Activated CD4-positive, alpha-beta T cell treated with anti-CD3 and anti-CD28 coated beads, Interleukin-2, amount 50 U/mL, for 24 hours (primary cell): ENCODE results near the gene SCN1A.
"Not testable (repeated sequence)": the region's sequence is repeated elsewhere in the genome, so short reads cannot be mapped to it uniquely, and the experiment has no call there.

ENCODE experiments used
- DNase-seq, 2 donors: peaks; one replicate each; pipeline ENCODE4 v3.0.0-alpha.2; 2020; ENCODE audit warnings: low read depth in 1 of 2, low spot score in 1 of 2

Gene SCN1A

DNA sequence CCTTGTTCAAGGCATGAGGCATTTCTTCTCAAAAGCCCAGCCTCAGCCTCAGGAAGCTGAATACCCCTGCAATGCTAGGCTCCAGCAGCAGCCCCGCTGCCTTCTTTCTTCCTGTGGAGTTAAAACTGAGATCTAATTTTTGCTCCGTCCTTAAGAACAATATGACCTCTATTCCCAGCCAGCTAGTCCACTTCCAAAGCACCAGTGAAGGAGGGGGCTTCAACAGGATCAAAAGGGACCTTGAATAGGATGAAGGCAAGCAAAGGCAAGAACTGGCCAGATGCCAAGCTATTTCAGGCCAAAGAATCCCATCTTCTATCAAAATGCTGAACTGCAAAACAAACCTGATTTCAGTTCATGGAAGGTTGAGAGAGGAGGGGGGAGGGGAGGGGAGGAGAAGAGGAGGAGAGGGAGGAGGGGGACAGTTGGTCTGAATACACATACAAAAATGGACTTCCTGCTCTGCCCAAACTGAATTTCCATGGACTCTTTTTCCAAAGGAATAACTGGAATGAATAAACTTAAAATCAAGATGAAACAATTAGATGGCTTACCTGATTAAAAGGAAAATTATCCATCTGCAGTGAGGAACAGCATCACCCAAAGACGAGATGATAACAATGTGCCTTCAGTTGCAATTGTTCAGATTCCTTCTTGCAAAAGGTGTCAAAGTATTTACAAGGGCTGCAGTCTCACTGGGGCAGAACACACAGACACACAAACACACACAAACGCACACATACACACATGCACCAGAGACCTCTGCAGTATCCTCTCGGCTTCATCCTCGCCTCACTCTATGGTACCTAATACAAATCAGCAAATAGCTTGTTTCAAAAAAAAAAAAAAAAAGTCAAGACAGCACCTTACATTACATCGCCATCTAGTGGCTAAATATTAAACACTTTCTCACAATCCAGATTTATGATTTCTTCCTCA, at the start of gene SCN1A:
TSS of gene SCN1A (minus strand) at position 804 of the 939 bp plus-strand sequence. CDS start 54,399 bp downstream, outside the sequence.
- DNase-seq = no peak

DNA sequence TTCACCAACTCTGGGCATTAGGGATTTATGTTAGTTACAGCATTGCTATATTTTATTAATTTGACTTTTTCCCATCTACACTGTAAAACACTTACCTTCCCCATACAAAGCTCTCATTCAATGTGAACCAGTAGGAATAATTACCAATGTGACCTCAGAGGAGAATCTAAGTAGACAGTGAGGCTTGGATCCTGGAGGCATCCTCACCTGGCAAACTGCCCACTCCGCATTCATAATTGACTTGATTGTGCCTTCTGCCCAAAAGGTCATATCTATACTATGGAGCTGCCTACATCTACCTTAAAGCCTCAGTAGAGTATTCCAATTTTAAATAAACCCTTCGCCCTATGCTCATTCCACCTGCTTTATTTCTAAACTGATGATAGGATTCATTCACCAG, 45.4 kb upstream of the SCN1A start:
- no peak for DNase-seq

DNA sequence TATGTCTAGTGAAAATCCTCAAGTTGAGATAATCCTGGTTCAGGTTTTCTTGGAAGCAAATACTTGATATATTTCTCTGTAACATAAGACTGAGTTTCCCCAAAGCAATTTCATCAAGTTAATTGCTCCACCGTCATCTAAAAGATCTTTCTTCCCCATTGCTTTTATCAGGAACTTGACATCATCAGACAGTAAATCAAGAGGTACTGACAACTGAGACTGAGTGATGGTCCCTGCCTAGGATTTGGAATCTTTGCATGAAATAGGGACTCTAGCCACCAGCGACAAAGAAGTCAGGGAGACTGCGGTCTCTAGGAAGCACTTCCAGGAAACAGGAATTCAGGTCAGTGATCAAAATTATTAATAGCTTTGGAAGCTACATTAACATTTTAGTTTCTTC, 43.4 kb upstream of the SCN1A start:
- no peak for DNase-seq

DNA sequence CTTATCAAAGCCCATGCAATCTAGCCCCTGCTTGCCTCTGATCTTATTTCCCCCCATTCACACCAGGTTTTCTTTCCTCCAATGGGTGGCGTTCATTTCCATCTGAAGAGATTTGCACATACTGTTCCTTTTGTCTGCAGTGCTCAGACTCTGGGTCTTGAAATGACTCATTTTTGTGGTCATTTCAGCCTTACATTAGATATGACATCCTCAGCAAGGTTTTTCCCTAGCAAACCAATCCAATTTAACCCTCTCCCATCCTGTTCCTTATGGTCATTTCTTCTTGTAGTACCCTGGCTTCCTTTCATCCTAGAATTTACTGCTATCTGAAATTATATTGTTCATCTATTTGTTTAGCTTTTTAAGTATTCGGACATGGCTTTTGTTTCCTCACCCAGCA, 42.5 kb upstream of the SCN1A start:
- no peak for DNase-seq

DNA sequence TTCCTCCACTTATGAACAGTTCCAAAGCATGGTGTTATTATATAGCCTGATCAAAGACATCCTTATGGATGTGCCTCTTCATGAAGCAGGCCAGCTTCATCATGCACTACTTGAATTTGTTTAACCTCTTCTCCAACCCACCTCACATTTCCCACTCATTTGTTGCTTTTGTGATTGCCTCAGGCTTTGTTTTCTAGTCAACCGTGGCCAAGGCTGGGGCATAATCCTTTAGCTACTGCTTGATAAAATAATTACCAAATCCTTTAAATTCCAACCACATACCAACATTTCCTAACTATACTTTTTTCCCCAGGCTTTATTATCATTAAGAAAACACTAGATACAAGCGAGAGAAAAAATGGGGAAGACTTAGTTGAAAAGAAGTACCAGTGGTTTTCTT, 39.6 kb upstream of the SCN1A start:
- no peak for DNase-seq

DNA sequence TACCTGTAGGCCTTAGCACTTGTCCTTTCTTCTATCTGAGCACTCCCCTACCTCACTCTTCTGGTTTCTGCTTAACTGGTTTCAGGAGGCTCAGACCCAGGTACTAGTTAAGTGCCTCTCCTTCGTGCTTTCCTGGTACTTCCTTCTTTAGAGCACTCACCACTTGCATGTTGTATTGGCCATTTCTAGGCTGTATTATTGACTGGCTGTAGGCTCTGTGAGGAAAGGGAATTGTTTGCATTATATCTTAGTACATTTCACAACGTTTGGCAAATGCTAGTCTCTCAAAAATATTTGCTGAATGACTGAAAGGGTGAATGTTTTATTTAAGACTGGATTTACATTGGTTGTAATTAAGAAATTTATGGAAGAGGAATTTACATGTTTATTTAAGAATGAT, 36.0 kb upstream of the SCN1A start:
- DNase-seq = no peak

DNA sequence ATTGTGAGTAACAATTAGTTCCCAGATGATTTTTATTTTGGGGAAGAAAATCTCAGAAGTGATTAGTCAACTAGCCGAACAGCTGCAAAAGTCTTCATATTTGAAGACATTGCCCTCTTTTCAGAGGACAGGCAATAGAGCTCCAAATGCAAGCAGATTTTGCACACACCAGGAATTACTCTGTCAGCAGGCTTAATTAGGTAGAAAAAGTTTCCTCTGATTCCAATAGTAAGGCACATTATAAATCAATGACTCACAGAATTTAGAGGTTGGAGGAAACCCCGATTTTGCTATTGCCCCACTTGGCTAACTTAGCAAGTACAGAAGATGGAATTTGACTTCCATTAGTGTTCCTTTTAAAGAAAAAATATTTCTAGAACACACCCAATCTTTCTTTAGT, 30.7 kb upstream of the SCN1A start:
- no peak for DNase-seq

DNA sequence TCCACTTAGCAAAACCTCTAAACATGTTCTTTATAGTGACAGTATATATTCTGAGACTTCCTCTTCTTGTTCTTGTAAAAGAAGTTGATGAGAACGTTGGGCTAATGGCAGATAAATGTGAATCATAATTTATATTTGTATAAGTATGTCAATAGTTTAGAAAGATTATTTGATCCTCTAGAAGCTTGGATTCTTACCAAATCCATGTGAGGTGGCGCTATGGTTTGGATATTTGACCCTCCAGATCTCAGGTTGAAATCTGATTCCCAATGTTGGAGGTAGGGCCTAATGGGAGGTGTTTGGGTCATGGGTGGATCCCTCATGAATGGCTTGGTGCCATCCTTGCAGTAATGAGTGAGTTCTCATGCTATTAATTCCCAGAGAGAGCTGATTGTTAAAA, 29.8 kb upstream of the SCN1A start:
- no peak for DNase-seq

DNA sequence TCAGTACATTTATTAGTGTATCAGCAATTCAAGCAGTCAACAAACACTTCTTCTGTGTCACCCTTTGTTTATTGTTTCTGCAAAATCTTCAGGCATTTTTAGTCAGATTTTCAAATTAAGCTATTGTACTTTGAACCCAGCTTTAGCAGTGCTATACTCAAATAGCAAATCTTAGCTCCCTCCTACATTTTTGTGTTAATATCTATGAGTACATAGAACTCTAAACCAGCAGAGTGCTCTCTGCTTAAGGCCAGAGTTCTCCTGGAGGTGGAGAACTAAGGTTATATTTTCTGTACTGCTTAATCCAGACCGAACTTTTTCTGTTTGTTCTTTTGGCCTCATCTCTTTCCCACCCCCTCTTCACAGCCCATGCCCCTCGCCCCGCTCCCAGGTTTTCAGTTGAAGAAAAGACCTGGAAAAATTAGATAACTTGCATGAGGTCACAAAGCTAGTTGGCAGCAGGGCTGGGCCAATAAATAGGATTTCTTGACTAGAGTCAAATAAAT, 29.2 kb upstream of the SCN1A start:
- no peak for DNase-seq

DNA sequence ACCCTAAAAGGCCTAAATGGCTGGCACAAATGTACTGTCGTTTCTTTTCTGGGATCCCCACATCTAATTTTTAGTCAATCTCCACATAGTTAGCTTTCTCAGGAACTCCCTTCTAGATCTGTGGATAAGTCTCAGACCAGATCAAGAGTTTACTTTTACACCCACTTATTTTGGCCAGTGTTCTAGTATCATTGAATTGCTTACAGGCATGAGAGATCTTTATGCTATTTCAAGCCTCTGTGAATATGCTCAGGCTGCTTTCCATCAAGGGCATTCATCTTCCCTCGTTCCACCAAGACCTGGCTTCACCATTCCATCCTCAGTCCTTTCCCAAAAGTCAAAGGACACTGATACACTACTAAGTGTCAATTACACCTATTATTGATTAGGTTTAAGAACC, 27.8 kb upstream of the SCN1A start:
- no peak for DNase-seq

DNA sequence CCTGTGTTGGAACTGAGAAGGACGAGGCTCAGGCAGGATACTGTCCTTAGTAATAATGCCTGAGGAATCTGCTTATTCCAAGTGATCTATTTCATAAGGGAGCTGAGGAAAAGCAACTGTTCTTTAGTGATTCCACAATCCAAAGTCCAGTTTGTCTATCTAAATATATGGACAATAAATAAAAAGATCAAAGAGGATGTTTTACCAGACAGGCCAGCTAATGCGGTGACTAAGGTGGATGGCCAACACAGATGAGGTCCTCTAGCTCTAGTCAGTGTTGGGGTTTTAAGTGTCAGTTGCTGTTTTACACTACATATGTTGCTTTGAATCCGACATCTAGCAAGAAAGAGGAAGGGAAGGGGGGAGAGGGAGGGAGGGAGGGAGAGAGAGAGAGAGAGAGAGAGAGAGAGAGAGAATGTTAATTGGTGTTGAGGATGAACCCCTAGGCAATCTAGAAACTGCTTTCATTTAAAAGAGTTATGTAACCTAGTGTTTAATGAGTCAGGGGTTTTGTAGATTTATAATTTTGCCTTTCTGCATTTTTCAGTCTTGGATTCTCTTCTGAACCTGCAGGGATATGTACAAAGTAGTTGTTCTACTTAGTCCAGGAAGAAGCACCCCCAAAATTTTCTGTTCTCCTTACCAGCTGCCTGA, 27.0 kb upstream of the SCN1A start:
- DNase-seq = no peak

DNA sequence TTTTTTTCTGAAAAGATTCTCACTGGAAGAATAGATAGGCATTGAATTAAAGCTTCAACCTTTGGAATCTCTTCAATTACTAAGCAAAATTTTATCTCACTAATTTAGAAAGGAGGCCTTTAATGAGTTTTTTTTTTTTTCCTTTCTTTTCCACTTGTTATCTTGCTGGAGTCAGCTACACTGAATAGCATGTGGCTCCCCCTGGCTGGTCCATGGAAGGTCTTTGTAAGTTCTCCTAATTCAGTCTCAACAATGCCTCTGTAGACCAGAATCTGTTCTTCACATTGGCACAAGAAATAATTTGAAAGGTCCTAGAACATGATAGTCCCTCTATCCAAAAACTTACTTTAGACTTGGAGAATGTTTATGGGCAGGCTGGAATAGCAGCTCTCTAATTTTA, 24.2 kb upstream of the SCN1A start:
- DNase-seq = no peak

DNA sequence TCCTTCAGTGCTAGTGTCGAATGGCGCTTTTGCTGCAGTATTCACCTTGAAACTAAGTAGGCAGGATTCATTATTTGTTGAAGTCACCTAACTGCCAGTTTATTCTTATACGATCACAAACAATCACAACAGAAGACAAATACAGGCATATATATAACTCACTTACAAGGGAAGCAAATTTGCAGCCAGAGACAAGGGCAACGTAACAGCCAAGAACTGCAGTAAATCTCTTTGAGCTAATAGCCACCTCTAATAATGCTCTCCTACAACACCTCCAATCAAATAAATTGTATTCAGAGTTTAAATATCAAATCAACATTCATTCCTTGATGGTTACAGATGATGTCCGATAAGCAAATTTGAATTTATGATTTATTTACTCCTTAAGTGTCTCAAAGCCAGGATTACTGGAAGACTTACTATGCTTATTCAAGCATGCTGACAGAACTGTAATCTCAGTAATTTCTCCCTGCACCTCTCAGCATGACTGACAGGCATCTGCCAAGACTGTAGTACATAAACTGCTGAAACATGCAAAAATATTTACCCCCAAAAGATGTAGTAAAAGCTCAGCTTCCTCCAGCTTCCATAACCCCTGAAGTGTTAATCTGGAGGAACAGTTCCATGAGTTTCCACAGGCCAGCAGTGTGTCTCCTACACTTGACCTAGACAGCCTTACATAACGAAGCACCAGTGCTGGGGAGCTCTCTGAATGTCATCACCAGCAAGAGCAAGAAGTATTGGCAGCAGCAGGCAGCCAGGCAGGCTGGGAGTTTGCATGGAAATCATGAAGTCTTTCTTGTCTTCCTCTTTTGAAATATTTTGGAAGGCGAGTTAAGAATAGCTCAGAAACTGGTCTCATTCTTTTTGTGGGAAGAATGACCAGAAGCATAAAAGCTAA, 20.9 kb upstream of the SCN1A start:
- no peak for DNase-seq

DNA sequence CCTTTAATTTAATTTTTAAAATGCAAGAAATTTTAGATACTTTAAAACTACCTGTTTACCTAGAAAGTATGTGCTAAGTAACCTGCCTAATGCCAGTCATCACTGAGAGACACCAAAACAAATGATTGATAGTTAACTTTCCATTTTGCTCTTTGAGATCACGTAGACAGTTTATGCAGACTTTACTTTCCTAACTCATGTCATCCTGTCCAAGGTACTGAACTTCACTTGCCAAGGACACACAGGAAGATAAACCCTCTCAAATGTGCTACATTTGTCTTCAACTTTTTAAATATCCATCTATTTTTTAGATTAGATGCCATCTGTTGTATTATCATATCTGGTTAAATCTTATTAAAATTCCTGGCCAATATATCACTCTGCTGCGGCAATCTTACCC, 20.1 kb upstream of the SCN1A start:
- DNase-seq = no peak

DNA sequence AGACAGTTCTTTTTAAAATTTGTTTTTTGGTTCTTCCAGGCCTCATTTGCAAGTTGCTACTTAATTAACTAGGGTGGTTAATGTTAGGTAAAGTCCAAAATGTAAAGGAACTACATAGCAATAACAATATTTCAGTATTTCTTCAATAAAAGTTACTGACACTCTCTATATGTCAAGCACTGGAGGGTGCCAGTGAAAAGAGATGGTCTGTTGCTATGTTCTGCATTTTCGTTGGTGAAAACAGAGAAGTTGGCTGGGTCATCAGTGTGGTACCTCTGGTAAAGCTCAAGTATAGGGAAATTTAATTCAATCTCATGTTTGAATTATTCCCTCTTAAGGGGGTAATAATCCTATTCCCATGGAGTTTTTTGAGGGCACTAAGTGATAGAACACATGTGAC, 16.3 kb upstream of the SCN1A start:
- DNase-seq = no peak

DNA sequence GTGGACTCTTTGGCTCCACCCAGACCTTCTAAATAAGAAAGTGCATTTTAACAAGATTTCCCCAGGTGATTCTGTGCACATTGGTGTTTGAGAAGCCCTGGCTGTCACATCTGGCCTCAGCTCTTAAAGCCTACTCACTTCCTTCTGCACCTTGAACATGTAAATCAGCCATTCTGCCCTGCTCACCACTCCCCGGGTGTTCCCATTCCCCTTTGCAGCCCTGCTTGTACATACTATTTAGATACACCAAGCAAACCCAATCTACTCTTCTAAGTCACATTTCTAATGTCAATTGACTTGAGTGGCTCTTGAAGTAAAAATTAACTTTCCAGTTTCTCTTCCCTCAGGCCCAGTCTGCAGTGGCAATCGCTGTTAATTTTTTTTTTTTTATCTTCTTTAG, 13.1 kb upstream of the SCN1A start:
- no peak for DNase-seq

DNA sequence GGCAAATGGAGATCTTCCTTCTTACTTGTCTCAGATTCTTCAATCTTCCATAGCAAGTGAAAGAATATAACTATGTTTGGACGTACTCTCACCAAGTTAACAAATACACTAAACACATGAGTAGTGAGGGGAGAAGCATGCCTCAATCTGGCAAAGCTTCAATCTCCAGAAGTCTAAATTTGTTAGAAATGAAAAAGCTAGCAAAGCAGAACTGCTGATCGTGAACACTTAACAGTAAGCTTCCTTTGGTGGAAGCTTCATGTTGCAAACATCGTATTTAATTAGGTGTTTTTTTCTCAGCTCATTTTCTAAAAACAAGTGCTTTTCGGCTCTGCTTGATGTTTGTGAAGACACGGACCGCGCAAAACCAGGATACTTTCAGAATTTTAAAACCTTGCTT, 12.7 kb upstream of the SCN1A start:
- DNase-seq = no peak

DNA sequence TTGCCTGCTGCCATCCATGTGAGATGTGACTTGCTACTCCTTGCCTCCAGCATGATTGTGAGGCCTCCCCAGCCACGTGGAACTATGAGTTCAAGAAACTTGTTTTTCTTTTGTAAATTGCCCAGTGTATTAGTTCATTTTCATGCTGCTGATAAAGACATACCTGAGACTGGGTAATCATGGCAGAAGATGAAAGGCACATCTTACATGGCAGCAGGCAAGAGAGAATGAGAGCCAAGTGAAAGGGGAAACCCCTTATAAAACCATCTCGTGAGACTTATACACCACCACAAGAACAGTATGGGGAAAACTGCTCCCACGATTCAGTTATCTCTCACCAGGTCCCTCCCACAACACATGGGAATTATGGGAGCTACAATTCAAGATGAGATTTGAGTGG, 11.7 kb upstream of the SCN1A start:
- not testable (repeated sequence) for DNase-seq

DNA sequence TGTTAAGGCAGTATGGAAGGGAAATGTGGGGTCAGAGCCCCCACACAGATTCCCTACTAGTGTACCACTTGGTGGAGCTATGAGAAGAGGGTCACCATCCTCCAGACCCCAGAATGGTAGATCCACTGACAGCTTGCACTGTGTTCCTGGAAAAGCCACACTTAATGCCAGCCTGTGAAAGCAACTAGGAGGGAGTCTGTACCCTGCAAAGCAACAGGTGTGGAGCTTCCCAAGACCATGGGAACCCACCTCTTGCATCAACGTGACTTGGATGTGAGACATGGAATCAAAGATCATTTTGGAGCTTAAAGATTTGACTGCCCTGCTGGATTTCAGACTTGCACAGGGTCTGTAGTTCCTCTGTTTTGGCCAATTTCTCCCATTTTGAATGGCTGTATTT, 10.8 kb upstream of the SCN1A start:
- DNase-seq = no peak

DNA sequence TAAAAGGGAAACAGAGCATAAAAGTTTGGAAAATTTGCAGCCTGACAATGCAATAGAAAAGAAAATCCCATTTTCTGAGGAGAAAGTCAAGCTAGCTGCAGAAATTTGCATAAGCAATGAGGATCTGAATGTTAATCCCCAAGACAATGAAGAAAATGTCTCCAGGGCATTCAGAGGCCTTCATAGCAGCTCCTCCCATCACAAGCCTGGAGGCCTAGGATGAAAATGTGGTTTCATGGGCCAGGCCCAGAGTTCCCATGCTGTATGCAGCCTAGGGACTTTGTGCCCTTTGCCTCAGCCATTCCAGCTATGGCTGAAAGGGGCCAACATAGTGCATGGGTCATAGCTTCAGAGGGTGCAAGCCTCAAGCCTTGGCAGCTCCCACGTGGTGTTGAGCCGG, 10.3 kb upstream of the SCN1A start:
- DNase-seq = no peak

DNA sequence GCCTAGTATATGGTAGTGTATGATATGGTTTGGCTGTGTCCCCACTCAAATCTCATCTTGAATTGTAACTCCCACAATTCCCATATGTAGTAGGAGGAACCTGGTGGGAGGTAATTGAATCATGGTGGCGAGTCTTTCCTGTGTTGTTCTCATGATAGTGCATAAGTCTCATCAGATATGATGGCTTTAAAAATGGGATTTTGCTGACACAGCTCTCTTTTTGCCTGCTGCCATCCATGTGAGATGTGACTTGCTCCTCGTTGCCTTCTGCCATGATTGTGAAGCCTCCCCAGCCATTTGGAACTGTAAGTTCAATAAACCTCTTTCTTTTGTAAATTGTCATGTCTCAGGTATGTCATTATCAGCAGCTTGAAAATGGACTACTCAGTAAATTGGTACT, 9.5 kb upstream of the SCN1A start:
- no peak for DNase-seq
